HL-60/S4 (cell line): ENCODE measurements around the gene TIMM10.

Source experiments
- in situ Hi-C: fragments of 300-500 bp; cut with MboI; formaldehyde crosslinking; loops from 2 replicates; pipeline ENCODE4 v1.14.3; 2022; ENCODE audit warnings: low sequenced_read_pairs

Gene TIMM10

DNA sequence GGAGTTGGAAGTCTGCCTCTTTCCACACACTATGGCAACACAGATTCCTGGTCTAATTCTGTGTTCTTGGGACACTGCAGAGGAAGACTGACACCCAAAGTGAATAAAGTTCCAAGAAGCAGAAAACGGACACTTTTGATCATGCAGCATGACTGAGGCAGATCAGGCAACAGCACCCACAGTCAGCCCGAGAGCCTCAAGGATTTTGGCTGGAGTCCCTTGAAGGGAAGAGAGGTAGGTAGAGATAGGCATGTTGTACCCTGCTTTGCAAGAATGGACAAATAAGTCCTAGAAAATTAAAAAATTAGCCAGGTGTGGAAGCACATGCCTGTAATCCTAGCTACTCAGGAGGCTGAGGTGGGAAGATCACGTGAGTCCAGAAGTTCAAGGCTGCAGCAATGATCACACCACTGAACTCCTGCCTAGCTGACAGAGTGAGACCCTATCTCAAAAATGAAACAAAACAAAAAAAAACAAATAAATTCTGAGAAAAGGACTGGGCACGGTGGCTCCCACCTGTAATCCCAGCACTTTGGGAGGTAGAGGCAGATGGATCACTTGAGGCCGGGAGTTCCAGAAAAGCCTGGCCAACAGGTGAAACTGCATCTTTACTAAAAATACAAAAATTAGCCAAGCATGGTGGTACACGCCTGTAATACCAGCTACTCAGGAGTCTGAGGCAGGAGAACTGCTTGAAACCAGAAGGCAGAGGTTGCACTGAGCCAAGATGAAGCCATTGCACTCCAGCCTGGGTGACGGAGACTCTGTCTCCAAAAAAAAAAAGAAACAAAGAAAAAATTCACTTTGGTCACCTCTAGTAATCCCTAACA lies 22.0 kb downstream of the TIMM10 start:
- in situ Hi-C loops, result no loop called here

DNA sequence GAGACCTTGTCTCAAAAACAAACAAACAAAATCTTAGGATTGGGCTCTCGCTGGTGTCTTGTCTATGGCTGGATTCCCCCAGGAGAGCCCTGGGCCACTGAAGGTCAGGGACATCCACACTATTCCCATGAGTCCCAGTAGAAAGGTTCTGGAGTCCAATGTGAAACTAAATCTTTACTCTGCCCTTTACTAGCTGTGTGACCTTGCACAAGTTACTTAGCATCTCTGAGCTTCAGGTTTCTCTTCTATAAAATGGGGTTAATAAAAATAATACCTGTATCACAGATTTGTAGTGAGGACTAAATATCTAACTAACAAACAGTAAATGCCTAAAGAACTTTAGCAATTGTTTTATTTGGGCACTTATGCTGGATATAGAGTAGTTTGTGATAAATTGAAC lies 24.0 kb downstream of the TIMM10 start:
- in situ Hi-C loops, result no loop called here

DNA sequence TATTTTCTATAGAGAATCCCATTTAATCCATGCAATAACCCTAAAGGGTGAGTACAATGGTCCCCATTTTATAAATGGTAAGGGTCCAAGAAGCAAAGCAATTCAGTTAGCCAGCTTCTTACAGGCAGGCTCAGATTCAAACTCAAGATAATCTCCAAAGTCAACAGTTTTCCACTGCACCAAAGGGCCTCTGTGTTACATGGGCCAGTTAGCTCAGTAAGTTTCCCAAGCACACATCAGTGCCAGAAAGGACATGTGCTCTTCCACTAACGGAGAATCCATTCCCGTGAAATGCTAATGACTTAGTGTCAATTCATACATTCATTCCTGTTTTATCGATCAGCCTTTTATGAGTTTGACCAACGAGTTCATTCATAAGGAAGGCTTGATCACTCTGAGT lies 26.0 kb downstream of the TIMM10 start:
- in situ Hi-C loops, result no loop called here

DNA sequence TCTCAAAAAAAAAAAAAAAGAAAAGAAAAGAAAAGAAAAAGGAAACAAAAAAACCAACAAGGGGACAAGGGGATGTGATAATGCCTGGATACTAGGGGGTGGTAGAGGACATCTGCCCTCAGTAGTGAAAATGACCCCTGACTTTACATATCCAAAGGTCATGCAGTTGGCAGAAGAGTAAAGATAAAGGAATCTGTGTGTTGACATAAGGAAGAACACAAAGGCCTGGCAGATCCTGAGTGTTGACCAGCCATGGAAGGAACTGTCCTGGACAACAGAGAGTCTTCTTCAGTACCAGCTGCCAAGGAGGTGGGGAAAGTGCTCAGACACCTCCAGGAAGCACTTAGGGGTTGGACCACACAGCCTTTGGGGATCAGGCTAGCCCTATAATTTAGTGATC lies 27.7 kb downstream of the TIMM10 start:
- in situ Hi-C loops, result no loop called here

DNA sequence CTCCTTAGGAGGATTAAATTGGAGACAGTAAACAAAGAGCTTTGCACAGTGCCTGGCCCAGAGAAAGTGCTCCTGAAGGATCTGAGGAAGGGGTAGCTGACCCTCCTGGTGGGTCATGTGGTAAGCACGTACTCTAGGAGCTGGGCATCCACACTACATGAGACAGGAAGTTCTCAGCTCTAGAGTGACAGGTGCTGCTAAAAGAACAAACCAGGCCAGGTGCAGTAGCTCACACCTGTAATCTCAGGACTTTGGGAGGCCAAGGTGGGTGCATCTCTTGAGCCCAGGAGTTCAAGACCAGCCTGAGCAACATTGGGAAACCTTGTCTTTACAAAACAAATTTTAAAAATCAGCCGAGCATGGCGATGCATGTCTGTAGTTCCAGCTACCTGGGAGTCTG lies 28.2 kb downstream of the TIMM10 start:
- in situ Hi-C loops, result no loop called here

DNA sequence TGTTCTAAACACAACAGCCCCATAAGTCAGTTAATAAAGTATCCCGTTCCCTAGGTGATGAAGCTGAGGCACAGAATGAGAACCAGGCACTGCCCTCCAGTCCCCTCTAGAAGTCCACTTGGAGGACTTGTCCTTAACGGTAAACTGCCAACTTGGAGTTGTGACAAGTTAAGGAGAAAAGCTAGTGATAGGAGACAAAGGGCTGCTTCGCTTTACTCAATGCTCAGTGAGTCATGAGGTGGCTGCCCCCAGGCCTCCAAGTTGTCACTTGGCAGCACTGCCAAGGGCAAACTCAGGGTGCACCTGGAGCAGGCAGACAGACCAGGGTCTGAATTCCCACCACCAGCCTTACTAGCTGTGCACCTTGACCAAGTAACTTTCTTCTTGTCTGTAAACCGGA lies 28.6 kb downstream of the TIMM10 start:
- in situ Hi-C loops, result no loop called here

DNA sequence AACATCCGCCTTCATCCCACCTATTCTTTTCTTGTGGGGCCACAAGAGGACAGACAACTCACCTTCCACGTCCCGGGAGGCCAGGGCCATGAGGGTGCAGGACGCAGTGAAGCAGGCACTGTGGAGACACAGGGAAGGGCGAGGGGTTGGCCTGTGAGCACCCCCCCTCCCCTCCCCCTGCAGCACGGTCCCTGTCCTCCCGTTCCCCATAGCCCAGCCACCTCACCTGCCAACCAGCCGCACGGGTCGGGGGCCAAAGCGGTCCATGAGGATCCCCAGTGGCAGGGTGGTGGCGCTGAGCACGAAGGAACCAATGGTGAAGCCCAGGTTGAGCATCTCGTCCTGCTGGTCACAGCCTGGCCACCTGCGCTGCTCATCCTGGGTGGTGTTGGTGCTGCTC lies 29.6 kb downstream of the TIMM10 start:
- in situ Hi-C loops, result no loop called here

DNA sequence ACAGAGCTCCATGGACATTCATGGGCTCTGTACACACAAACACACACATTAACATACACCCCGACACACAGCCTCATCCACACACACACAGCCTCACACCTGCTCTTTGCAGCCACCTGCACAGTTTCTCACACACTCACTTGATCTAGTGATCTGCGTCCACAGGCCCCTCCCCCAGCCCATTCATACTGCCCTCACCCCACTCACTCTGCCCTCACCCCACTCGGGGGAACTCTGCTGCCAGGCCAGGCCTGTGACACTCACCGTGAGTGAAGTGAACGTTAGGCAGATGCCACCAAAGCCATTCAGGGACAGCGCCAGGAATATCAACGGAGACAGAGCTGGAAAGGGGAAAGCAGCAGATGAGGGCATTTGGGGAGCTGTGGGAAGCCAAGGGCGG lies 30.0 kb downstream of the TIMM10 start:
- in situ Hi-C loops, result no loop called here

DNA sequence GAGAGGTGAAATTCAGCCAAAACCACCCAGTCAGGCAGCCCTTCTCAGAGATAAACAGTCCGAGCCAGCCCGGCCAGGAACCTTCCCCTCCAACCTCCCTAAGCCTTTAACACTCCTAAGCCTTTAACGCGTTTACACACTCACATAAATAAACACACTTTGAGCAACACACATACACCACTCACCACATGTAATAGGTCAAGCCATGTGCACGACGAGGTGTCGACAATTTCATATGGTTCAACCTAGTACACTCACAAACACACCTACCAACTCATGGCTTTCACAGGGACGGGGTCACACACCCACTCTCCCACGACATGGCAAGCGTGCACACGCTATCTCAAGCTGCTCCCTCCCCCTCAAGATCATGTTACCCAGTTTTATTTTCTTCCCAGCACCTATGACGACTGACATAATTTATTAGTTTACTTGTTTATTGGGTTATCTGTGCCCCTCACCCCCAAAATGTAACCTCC lies 30.5 kb downstream of the TIMM10 start:
- in situ Hi-C loops, result no loop called here

DNA sequence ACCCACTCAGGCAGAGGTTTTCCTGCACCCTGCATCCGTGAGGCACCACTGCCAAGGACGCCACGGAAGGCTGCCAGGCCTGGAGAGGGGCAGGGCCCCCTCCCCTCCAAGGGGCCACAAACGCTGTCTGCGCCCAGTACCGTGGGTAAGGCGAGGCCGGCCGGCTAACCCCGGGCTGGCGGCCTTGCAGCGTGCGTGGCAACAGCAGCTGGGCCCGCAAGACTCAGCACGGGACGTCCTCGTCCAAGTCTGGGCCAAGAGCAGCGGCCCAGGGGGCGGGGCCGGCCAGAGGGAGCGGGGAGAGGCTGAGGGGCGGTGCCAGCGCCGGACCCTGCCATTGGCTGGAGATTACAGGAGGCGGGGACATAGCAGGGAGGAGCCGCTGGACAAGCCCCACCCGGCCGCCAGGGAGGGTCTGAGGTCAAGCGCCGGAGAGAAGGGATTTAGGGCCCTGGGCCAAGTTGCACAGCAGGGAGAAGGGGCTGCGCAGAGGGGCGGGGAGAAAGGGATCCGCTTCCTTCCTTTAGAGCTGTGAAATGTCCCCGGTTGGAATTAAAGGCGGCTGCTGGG lies 31.1 kb downstream of the TIMM10 start:
- in situ Hi-C loops, result no loop called here

DNA sequence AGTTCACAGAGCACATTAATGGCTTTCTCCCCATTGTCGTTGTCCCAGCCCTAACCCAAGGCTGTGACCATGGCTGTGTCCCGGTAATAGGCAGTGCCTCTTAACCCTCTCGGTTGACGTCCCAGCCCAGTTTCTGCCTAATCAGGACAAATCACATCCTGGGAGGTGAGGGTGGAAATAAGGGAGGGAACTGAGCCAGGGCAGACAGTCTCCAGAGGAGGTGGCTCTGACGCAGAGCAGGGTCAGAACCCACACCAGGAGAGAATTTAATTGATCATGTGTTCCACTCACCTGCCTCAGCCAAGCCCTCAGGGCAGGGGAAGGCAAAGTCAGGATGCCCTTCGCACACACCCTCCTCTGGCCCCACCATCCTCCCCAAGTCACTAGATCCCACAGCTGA lies 32.0 kb downstream of the TIMM10 start:
- in situ Hi-C loops, result no loop called here

DNA sequence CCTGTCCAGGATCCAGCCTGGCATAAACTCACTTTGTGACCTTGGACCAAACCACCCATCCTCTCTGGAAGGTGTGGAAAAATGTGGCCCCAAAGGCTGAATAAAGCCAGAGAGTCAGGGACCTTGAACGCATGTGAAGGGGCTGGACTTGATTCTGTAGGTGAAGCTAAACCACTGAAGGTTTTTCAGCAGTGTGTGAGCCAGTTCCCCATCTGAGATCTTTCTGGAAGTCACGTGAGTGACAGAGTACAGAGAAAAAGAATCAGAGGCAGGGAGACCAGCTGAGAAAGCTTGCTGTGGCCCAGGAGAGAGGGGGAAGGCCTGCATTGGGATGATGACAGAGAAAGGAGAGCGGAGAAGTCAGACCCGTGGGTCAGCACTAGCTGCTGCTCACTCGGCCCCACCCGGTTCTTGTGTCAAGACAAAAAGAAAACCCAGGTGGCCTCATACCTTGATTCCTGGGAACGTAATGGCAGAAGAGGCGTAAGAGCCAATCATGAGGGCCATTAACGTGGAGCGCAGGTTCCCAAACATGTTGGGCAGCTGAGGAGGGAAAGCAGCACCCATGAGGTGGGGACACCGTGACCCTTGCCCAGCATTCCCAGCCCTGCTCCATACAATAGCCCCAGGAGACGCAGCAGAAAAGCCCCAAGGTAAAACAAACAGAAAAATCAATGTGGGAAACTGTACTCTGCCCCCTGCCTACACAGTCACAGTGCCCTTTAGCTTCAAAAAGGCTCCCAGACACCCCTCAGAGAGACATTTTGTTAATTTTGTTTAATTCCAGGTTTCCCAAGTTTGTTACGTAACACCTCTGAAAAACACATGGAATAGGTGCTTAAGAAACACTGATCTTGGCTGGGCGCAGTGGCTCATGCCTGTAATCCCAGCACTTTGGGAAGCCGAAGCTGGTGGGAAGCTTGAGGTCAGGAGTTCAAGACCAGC lies 33.0 kb downstream of the TIMM10 start:
- in situ Hi-C loops, result no loop called here

DNA sequence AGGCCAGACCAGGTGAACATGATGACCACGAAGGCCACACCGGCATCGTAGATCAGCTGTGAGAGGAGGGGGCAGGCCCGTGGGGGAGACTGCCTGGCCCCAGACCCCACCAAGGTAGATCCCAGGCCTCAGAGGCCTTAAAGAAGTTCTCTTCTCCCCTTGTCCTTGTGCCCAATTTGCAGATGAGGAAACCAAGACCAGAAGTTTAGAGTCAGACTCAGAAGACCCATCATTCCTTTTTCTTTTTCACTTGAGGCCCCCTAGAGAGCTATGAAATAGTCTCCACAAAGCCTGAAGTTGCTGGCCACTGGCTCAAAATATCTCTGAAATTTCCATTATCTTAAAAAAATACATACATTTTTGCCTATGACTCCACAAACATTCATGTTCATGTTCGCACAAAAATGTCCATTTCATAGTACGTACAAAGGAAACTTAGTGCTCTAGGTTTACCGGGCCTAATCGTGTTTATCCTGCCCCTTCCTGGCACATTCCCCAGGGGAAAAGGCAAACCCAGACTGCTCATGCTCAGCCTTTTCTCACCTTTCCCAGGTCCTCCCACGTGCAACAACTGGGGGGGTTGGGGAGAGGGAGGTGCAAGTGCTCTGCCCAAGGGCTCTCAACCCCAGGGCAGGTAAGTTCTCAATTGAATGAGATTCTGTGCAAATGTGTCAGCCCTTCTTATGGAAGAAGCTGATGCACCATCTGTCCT lies 34.3 kb downstream of the TIMM10 start:
- in situ Hi-C loops, result no loop called here

DNA sequence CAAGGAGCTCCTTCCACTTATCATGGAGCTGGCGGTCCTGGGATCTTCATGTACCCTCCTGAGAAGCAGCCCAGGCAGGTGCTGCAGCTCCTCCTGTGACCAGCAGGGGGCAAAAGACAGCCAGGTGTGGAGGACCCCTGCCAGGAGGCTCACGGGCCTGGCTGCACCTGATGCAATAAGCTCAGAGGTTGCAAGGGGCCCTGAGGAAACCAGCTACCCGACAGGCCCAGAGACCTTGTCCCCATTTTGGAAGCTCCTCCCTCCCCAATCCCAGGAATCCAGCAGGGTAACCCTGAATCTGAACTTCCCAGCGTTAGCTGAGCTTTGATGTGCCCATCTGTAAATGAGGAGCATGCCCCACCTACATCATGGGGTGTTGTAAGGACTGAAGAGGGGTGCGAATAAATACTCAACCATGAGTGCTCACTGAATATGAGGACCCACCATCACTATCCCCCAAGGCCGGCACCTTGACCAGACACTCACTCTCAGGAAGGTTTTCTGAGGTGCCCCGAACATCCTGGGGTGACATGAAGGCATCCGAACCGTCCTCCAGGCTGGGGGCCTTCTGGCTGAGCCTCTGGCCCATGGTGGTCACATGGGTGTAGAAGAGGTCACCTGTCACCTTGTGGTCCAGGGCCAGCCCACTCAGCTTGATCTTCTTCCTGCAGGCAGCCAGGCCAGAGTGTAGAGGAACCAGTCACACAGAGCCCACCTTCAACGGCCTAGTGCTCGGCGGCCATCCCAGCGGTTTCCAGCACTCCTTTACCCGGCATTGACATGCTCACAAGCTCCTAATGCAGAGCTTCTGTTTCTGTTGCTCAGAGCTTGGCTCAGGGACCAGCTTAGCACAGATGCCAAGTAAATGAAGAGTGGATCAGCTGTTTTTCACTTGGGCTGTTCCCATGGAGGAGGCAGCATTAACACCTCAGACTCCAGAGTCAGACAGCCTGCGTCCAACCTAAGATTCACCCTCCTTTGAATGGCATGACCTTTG lies 36.7 kb downstream of the TIMM10 start:
- in situ Hi-C loops, result no loop called here

DNA sequence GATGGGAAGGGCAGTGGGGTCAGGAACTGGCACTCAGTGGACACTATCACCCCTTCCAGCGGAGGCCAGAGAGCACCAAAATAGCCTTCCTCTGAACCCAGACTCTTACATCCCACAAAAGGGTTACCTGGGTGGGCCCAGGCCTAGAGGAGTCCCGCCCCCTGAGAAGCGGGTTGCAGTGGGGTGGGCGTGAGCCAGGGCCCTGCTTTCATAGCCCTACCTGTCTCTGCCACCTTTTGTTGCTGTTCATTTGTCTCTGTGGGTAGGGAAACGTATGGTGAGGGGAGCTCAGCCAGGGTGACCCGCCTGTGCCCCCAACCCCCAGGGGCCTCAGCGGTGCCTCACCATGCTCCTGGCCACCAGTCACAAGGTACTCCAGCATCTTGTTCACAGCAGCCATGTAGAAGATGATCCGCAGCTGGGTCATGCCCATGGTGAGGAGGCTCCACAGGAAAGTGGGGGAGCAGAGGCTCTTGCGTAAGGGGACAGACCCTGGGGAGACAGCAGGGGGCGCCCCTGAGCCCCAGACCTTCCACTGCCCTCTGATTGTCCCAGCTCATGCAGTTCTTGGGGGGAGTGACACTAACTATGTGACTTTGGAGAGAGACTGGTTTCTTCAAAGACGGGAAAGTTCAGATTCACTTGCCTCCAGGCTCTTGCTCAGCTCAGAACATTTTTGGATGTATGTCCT lies 39.0 kb downstream of the TIMM10 start:
- in situ Hi-C loops, result no loop called here

DNA sequence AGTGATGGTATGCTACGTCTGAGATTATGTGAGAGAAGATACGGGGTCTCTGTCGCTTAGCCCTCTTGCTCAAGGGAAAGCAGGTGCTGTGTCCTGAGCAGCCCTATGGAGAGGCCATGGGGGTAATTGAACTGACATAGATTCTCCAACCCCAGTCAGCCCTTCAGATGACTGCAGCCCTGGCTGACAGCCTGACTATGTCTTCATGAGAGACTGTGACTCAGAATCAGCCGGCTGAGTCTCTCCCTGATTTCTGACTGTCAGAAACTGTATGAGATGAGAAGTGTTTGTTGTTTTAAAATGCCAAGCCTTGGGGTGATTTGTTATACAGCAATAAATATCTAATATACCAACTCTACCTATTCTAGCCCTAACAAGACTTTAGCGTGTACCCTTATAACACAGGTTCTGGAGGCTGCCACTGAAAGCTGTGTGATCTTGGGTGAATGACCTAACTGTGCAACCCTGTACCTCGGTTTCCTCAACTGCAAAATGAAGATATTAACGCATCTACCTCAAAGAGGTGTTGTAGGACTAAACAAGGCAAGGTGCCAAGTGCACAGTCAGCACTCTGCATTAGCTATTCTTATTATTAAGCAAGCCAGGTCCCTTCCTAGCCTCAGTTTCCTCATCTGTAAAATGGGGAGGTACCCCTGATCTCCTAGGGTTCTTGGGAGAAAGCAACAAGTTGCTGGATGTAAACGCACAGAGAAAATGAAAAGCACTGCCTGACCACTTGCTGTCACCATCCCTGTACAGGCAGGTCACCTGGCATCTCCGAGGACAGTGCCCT lies 39.9 kb downstream of the TIMM10 start:
- in situ Hi-C loops, result no loop called here

DNA sequence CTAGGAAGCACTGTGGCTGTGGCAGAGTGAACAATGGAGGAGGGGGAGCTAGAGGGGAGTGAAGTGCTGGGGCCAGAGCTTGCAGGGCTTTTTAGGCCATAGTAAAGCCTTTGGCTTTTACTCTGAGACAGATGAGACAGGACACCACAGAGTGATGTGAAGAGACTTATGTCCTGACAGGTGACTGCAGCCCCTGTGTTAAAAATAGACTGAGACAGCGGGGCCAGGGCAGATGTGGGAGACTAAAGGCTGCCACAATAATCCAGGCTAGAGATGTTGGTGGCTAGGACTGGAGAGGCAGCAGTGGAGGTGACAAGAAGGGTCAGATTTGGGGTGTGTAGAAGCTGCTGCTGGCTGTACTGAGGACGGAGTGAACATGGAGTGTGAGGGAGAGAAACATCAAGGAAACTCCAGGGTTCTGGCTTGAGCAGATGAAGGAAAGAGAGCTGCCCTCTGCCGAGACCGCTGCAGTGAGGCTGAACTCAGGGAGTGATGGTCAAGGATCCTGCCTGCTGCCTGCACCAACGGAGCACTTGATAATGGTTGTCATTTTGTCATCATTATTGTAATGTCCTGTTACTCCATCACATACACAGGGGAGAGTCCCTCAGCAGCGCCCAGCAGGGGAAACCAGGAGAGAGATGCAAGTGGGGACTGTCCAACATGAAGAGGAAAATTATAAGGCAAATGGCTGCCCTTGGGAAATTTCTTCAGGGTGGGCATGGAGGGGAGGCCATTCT lies 42.5 kb downstream of the TIMM10 start:
- in situ Hi-C loops, result no loop called here
